ENCODE results near the gene SRP54. TPM values are rescaled to one million over a fixed set of nuclear protein-coding genes. Genes with fewer than 3 reads are reported as not detected.

SRP54 gene
- total and polyA plus RNA-seq, 2 of the 13 experiments (the other 11 are each of a cell fraction or from before 2014, with no cell fraction given) = 42.2 to 207 TPM

GRCh38 chr14:35078082-35078481 lies 95.3 kb downstream of the SRP54 start (continued):
- TF ChIP-seq, protein P1, sequence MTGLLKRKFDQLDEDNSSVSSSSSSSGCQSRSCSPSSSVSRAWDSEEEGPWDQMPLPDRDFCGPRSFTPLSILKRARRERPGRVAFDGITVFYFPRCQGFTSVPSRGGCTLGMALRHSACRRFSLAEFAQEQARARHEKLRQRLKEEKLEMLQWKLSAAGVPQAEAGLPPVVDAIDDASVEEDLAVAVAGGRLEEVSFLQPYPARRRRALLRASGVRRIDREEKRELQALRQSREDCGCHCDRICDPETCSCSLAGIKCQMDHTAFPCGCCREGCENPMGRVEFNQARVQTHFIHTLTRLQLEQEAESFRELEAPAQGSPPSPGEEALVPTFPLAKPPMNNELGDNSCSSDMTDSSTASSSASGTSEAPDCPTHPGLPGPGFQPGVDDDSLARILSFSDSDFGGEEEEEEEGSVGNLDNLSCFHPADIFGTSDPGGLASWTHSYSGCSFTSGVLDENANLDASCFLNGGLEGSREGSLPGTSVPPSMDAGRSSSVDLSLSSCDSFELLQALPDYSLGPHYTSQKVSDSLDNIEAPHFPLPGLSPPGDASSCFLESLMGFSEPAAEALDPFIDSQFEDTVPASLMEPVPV (CRISPR knock-in tag; IDR thresholded peaks at IDR 0.05) = 0 out of 2 replicates have a peak, but pooled peaks have one; percentile 16
- TF ChIP-seq ZNF414 (CRISPR knock-in tag; IDR thresholded peaks at IDR 0.05) (peak; percentile 70; the same call in 1 of the 2 replicates), SALL1 (CRISPR knock-in tag; IDR thresholded peaks at IDR 0.05) (peak; percentile 62; the same call in 1 of the 2 replicates), ZNF557 (CRISPR knock-in tag; IDR thresholded peaks at IDR 0.05) (peak; percentile 69; the same call in 1 of the 2 replicates), HDAC2 (CRISPR knock-in tag; IDR thresholded peaks at IDR 0.05) (peak; percentile 45; the same call in 1 of the 2 replicates), NR2C2 (CRISPR knock-in tag; IDR thresholded peaks at IDR 0.05; ENCODE audit: borderline replicate concordance) (0 out of 2 replicates have a peak, but pooled peaks have one; percentile 66), SOX6 (IDR thresholded peaks at IDR 0.05) (no peak), SOX6 (CRISPR knock-in tag; IDR thresholded peaks at IDR 0.05) (peak; percentile 27; the same call in 1 of the 2 replicates), ZSCAN25 (CRISPR knock-in tag; IDR thresholded peaks at IDR 0.05) (0 out of 2 replicates have a peak, but pooled peaks have one; percentile 31), MYNN (CRISPR knock-in tag; IDR thresholded peaks at IDR 0.05; ENCODE audit: low read depth) (no peak), ZNF331 (CRISPR knock-in tag; IDR thresholded peaks at IDR 0.05) (peak; percentile 78; the same call in 1 of the 2 replicates), NR2F1 (CRISPR knock-in tag; IDR thresholded peaks at IDR 0.05) (peak; percentile 71 to 87), SAP130 (CRISPR knock-in tag; IDR thresholded peaks at IDR 0.05; ENCODE audit: low read depth) (peak; percentile 41; the same call in 1 of the 2 replicates), WIZ (CRISPR knock-in tag; IDR thresholded peaks at IDR 0.05) (0 out of 2 replicates have a peak, but pooled peaks have one; percentile 49), ZNF281 (CRISPR knock-in tag; IDR thresholded peaks at IDR 0.05; ENCODE audit: borderline replicate concordance) (peak; percentile 77), ZFP37 (CRISPR knock-in tag; IDR thresholded peaks at IDR 0.05; ENCODE audit: borderline replicate concordance) (no peak)
- TF ChIP-seq, protein P2, sequence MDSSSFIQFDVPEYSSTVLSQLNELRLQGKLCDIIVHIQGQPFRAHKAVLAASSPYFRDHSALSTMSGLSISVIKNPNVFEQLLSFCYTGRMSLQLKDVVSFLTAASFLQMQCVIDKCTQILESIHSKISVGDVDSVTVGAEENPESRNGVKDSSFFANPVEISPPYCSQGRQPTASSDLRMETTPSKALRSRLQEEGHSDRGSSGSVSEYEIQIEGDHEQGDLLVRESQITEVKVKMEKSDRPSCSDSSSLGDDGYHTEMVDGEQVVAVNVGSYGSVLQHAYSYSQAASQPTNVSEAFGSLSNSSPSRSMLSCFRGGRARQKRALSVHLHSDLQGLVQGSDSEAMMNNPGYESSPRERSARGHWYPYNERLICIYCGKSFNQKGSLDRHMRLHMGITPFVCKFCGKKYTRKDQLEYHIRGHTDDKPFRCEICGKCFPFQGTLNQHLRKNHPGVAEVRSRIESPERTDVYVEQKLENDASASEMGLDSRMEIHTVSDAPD (CRISPR knock-in tag; IDR thresholded peaks at IDR 0.05) = peak; percentile 94
- TF ChIP-seq, protein P3, sequence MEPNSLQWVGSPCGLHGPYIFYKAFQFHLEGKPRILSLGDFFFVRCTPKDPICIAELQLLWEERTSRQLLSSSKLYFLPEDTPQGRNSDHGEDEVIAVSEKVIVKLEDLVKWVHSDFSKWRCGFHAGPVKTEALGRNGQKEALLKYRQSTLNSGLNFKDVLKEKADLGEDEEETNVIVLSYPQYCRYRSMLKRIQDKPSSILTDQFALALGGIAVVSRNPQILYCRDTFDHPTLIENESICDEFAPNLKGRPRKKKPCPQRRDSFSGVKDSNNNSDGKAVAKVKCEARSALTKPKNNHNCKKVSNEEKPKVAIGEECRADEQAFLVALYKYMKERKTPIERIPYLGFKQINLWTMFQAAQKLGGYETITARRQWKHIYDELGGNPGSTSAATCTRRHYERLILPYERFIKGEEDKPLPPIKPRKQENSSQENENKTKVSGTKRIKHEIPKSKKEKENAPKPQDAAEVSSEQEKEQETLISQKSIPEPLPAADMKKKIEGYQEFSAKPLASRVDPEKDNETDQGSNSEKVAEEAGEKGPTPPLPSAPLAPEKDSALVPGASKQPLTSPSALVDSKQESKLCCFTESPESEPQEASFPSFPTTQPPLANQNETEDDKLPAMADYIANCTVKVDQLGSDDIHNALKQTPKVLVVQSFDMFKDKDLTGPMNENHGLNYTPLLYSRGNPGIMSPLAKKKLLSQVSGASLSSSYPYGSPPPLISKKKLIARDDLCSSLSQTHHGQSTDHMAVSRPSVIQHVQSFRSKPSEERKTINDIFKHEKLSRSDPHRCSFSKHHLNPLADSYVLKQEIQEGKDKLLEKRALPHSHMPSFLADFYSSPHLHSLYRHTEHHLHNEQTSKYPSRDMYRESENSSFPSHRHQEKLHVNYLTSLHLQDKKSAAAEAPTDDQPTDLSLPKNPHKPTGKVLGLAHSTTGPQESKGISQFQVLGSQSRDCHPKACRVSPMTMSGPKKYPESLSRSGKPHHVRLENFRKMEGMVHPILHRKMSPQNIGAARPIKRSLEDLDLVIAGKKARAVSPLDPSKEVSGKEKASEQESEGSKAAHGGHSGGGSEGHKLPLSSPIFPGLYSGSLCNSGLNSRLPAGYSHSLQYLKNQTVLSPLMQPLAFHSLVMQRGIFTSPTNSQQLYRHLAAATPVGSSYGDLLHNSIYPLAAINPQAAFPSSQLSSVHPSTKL (CRISPR knock-in tag; IDR thresholded peaks at IDR 0.05) = peak; percentile 73
